Measurements from ENCODE around the gene LARP4. TPM values are rescaled to one million over a fixed set of nuclear protein-coding genes. Genes with fewer than 3 reads are reported as not detected.
A peak's percentile ranks its signal among the peaks of the same experiment; 100 is the strongest.
"Not testable (repeated sequence)": the region's sequence is repeated elsewhere in the genome, so short reads cannot be mapped to it uniquely, and the experiment has no call there.

Gene LARP4
- total RNA-seq, 1 donor from 2014 or later: 48.2 TPM

DNA sequence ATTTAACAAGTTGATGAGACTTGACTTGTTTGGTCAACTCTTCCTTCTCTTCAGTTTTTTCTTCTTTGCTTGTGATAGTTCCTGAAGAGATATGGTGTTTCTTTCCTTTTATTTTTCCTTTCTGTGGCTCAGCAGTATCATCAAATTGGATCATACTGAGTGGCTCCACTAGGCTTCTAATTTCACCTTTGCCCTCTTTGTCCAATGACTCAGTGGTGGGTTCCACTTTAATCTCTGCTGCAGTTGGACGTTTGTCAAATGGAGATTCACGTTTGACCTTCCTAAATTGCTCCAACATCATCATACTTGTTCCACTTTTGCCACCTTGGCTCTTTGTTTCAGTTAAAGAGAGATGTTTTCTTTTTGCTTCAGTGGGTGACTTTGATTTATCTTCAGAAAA, 45.8 kb upstream of the LARP4 start:
- no peak for DNase-seq (ENCODE audit: extremely low spot score, unreplicated experiment)
- Mint-ChIP-seq H3K4me1 (ENCODE audit: unreplicated experiment) (peaks cover 16% of the 10 kb centered on the region), H3K9me3 (ENCODE audit: unreplicated experiment) (no peaks in the 10 kb centered on the region), H3K27ac (ENCODE audit: unreplicated experiment) (no peak overlapping the region), H3K4me3 (ENCODE audit: unreplicated experiment) (no peak overlapping the region), H3K27me3 (ENCODE audit: unreplicated experiment) (no peaks in the 10 kb centered on the region), H3K36me3 (ENCODE audit: unreplicated experiment) (no peaks in the 10 kb centered on the region)
- no peak for TF ChIP-seq CTCF (IDR thresholded peaks at IDR 0.05)

GRCh38 chr12:50355365-50355764, 45.3 kb upstream of the LARP4 start:
- no peaks in the 10 kb centered on the region for H3K9me3 Mint-ChIP-seq (ENCODE audit: unreplicated experiment)
- no peak overlapping the region for H3K4me3 Mint-ChIP-seq (ENCODE audit: unreplicated experiment)
- H3K4me1 Mint-ChIP-seq (ENCODE audit: unreplicated experiment): peaks cover 16% of the 10 kb centered on the region
- no peak for DNase-seq (ENCODE audit: extremely low spot score, unreplicated experiment)
- H3K36me3 Mint-ChIP-seq (ENCODE audit: unreplicated experiment): no peaks in the 10 kb centered on the region
- no peak overlapping the region for H3K27ac Mint-ChIP-seq (ENCODE audit: unreplicated experiment)
- no peak for TF ChIP-seq CTCF (IDR thresholded peaks at IDR 0.05)
- no peaks in the 10 kb centered on the region for H3K27me3 Mint-ChIP-seq (ENCODE audit: unreplicated experiment)

DNA sequence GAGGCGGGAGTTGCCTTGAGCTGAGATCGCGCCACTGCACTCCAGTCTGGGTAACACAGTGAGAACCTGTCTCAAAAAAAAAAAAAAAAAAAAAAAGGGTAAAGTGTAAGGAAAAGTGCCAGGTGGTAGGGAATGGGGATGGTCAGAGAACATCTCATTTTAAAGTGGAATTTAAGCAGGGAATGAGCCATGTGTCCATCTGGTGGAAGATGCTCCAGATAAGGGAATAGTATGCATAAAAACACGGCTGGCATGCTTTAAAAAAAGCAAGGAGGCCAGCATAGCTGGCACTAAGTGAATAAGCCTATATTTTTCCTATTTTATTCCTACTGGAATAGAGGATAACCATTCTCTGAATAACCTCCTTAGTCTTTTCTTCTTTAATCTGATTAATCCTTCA, 38.0 kb upstream of the LARP4 start:
- Mint-ChIP-seq H3K4me1 (ENCODE audit: unreplicated experiment) (peaks cover 4% of the 10 kb centered on the region), H3K4me3 (ENCODE audit: unreplicated experiment) (no peak overlapping the region), H3K27ac (ENCODE audit: unreplicated experiment) (no peak overlapping the region), H3K36me3 (ENCODE audit: unreplicated experiment) (no peaks in the 10 kb centered on the region), H3K27me3 (ENCODE audit: unreplicated experiment) (no peaks in the 10 kb centered on the region), H3K9me3 (ENCODE audit: unreplicated experiment) (no peaks in the 10 kb centered on the region)
- DNase-seq (ENCODE audit: extremely low spot score, unreplicated experiment): no peak
- no peak for TF ChIP-seq CTCF (IDR thresholded peaks at IDR 0.05)

DNA sequence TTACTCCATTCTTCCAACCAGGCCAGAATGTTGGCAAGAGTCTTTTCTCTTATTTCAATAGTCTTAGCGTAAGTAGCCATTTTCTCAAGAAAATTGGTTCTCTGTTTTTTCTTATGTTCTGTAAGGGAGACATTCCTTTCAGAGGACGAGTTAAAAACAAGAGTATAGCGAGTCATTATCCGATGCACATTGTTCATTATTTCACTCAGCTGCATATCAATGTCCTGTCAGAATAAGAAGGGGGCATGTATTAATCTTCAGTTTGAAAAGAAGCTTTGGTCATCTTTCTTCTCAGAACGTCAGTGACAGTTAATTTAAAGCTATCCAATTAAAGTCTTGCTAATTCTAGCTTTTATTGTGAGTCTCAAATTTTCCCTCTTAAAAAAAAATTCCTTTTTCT, 37.5 kb upstream of the LARP4 start:
- no peak overlapping the region for H3K4me3 Mint-ChIP-seq (ENCODE audit: unreplicated experiment)
- no peak for TF ChIP-seq CTCF (IDR thresholded peaks at IDR 0.05)
- H3K27ac Mint-ChIP-seq (ENCODE audit: unreplicated experiment): no peak overlapping the region
- peaks cover 4% of the 10 kb centered on the region for H3K4me1 Mint-ChIP-seq (ENCODE audit: unreplicated experiment)
- no peaks in the 10 kb centered on the region for H3K27me3 Mint-ChIP-seq (ENCODE audit: unreplicated experiment)
- H3K9me3 Mint-ChIP-seq (ENCODE audit: unreplicated experiment): no peaks in the 10 kb centered on the region
- no peak for DNase-seq (ENCODE audit: extremely low spot score, unreplicated experiment)
- no peaks in the 10 kb centered on the region for H3K36me3 Mint-ChIP-seq (ENCODE audit: unreplicated experiment)

GRCh38 chr12:50365709-50366406, 34.8 kb upstream of the LARP4 start:
- no peak for TF ChIP-seq CTCF (IDR thresholded peaks at IDR 0.05)
- no peaks in the 10 kb centered on the region for H3K27me3 Mint-ChIP-seq (ENCODE audit: unreplicated experiment)
- no peaks in the 10 kb centered on the region for H3K9me3 Mint-ChIP-seq (ENCODE audit: unreplicated experiment)
- no peaks in the 10 kb centered on the region for H3K4me1 Mint-ChIP-seq (ENCODE audit: unreplicated experiment)
- H3K36me3 Mint-ChIP-seq (ENCODE audit: unreplicated experiment): no peaks in the 10 kb centered on the region
- no peak for DNase-seq (ENCODE audit: extremely low spot score, unreplicated experiment)
- H3K4me3 Mint-ChIP-seq (ENCODE audit: unreplicated experiment): no peak overlapping the region
- no peak overlapping the region for H3K27ac Mint-ChIP-seq (ENCODE audit: unreplicated experiment)

- not testable (repeated sequence) for H3K4me3 Mint-ChIP-seq (ENCODE audit: unreplicated experiment); H3K9me3 Mint-ChIP-seq (ENCODE audit: unreplicated experiment); H3K36me3 Mint-ChIP-seq (ENCODE audit: unreplicated experiment); H3K4me1 Mint-ChIP-seq (ENCODE audit: unreplicated experiment); H3K27ac Mint-ChIP-seq (ENCODE audit: unreplicated experiment); H3K27me3 Mint-ChIP-seq (ENCODE audit: unreplicated experiment)
- peak; percentile 32 for DNase-seq (ENCODE audit: extremely low spot score, unreplicated experiment)
Observed at GRCh38 chr12:50370672-50371071, 30.0 kb upstream of the LARP4 start.
